Uterus (tissue), 2 donors: ENCODE measurements around the gene KLHL34.

Source experiments
- POLR2A ChIP-seq, 2 donors: fragments of 450-650 bp; IDR thresholded peaks; one replicate each; pipeline ENCODE4 v1.6.1; 2016; ENCODE audit warnings: antibody characterized with exemption in 2 of 2, mild to moderate bottlenecking in 1 of 2, moderate library complexity in 1 of 2
- TF ChIP-seq, protein P1 (sequence below), 4 experiments: fragments of 200-600 bp in 2 of 4; fragments of 450-650 bp in 2 of 4; sonication (generic) in 2 of 4; IDR thresholded peaks; one replicate each; pipeline ENCODE4 v1.5.1; 2016 to 2019; ENCODE audit warnings: antibody characterized with exemption in 4 of 4, mild to moderate bottlenecking in 2 of 4, moderate library complexity in 1 of 4

- TF ChIP-seq, protein P1, sequence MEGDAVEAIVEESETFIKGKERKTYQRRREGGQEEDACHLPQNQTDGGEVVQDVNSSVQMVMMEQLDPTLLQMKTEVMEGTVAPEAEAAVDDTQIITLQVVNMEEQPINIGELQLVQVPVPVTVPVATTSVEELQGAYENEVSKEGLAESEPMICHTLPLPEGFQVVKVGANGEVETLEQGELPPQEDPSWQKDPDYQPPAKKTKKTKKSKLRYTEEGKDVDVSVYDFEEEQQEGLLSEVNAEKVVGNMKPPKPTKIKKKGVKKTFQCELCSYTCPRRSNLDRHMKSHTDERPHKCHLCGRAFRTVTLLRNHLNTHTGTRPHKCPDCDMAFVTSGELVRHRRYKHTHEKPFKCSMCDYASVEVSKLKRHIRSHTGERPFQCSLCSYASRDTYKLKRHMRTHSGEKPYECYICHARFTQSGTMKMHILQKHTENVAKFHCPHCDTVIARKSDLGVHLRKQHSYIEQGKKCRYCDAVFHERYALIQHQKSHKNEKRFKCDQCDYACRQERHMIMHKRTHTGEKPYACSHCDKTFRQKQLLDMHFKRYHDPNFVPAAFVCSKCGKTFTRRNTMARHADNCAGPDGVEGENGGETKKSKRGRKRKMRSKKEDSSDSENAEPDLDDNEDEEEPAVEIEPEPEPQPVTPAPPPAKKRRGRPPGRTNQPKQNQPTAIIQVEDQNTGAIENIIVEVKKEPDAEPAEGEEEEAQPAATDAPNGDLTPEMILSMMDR (IDR thresholded peaks at IDR 0.05): no peak
- TF ChIP-seq POLR2A (IDR thresholded peaks at IDR 0.05): no peak
These were observed 40.1 kb upstream of the KLHL34 start for GRCh38 chrX:21698272-21698671.
